IPS-NIHi7 (cell line): ENCODE data around the gene DGCR6L.
"Not testable (repeated sequence)": the region's sequence is repeated elsewhere in the genome, so short reads cannot be mapped to it uniquely, and the experiment has no call there.

Experiments used
- DNase-seq: peaks from one replicate; pipeline ENCODE4 v3.0.0; 2012; ENCODE audit warnings: mixed read lengths; ENCODE audit errors: extremely low spot score

DGCR6L gene

GRCh38 chr22:20325996-20326395 is 6.1 kb upstream of the DGCR6L start:
- DNase-seq: not testable (repeated sequence)

- DNase-seq: no peak
Observed at GRCh38 chr22:20324139-20324516, 4.3 kb upstream of the DGCR6L start.

GRCh38 chr22:20321552-20322211 is 1.8 kb upstream of the DGCR6L start:
- not testable (repeated sequence) for DNase-seq

- not testable (repeated sequence) for DNase-seq
Observed at GRCh38 chr22:20320659-20321551, 1.0 kb upstream of the DGCR6L start.

- peak; percentile 41 for DNase-seq
Observed at GRCh38 chr22:20319041-20319744, 667 bp downstream of the DGCR6L start.

- DNase-seq: not testable (repeated sequence)
Observed at GRCh38 chr22:20318043-20318688, 1.7 kb downstream of the DGCR6L start.

- DNase-seq: not testable (repeated sequence)
Observed at GRCh38 chr22:20317402-20318042, 2.3 kb downstream of the DGCR6L start.

- no peak for DNase-seq
Observed at GRCh38 chr22:20316844-20317401, 2.9 kb downstream of the DGCR6L start.

- DNase-seq: no peak
Observed at GRCh38 chr22:20316217-20316843, 3.5 kb downstream of the DGCR6L start.

GRCh38 chr22:20315337-20316216 is 4.3 kb downstream of the DGCR6L start:
- DNase-seq: no peak

- not testable (repeated sequence) for DNase-seq
Observed at GRCh38 chr22:20314741-20315336, 5.0 kb downstream of the DGCR6L start.

- DNase-seq: not testable (repeated sequence)
Observed at GRCh38 chr22:20314206-20314605, 5.7 kb downstream of the DGCR6L start.

- not testable (repeated sequence) for DNase-seq
Observed at GRCh38 chr22:20313306-20314077, 6.4 kb downstream of the DGCR6L start.

GRCh38 chr22:20312396-20313191 is 7.3 kb downstream of the DGCR6L start:
- DNase-seq: no peak

- DNase-seq: not testable (repeated sequence)
Observed at GRCh38 chr22:20311249-20312062, 8.4 kb downstream of the DGCR6L start.

- not testable (repeated sequence) for DNase-seq
Observed at GRCh38 chr22:20310773-20311172, 9.1 kb downstream of the DGCR6L start.
